Measurements from ENCODE around the gene OVOL1. TPM values are rescaled to one million over a fixed set of nuclear protein-coding genes. Genes with fewer than 3 reads are reported as not detected.
A peak's percentile ranks its signal among the peaks of the same experiment; 100 is the strongest.

OVOL1 gene
- total RNA-seq, 1 experiment from 2014 or later: not detected

GRCh38 chr11:65802841-65803240 is 16.0 kb downstream of the OVOL1 start:
- in situ Hi-C loops (cut with HindIII; ENCODE audit: low pct_unique_long_range_greater_than_20kb, low sequenced_read_pairs): no loop called here
- no peak for DNase-seq (ENCODE audit: low read depth, low spot score)

DNA sequence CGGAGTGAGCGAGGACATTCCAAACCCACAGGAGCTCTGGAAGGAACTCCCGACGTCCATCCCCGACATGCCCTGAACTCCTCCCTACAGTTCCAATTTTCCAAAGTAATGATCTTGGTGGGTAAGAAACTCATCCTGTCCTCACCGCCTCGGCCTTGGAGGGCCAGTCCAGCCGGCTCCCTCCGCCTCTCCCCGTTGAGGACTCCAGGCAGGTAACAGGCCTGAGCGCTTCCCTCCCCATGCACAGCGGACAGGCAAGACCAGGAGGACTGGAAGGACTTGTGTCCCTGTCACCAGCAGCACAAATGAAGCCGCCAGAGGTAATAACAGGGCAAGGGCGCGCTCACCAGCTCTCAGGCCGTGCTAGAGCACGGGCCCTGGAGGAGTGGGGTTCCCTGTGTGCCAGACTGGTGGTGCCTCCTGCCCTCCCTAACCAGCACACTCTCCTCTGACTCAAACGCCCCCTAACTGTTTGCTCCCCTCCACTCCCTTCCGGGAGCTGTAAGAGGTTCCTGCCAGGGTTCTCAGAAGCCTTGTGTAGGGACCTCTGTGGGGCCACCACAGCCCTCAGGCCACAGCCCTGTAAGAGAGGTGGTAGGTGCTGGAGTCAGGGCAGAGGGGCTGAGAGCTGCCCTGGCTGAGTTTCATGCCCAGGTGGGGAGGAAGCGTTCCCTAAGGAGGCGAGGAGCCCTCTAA is 17.1 kb downstream of the OVOL1 start:
- no peak for DNase-seq (ENCODE audit: low read depth, low spot score)
- in situ Hi-C loops (cut with HindIII; ENCODE audit: low pct_unique_long_range_greater_than_20kb, low sequenced_read_pairs): no loop called here

- in situ Hi-C loops (cut with HindIII; ENCODE audit: low pct_unique_long_range_greater_than_20kb, low sequenced_read_pairs): no loop called here
Measured at GRCh38 chr11:65806979-65807378, 20.1 kb downstream of the OVOL1 start.

DNA sequence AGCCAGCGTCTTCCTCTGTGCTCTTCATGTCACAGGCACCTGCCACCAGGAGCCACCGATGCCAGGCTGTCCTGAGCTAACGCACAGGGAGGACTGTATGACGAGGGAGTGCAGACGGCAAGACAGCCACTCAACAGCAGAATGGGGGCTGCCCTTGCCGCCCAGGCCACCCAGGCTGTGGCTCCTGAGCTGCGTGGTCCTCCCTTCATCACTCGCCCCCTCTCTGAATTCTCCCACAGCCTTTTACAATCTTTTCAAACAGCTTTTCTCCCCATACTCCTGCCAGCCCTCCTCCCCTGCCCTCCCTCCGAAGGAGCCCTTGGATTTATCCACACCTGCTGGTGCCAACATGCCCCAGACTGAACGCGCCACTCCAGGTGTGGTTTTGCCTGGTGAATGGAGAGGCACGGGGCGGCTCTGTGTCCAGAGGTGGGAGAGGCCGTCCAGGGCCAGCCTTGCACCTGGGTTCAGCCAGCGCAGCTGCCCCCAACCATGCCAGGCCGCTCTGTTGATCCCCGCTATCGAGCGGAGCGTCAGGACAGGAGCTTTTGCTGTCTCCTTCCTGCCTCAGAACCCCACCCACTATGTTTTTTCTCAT is 22.0 kb downstream of the OVOL1 start:
- in situ Hi-C loops (cut with HindIII; ENCODE audit: low pct_unique_long_range_greater_than_20kb, low sequenced_read_pairs): no loop called here
- no peak for DNase-seq (ENCODE audit: low read depth, low spot score)

More at GRCh38 chr11:65806979-65807378, 20.1 kb downstream of the OVOL1 start:
- DNase-seq (ENCODE audit: low read depth, low spot score): no peak

DNA sequence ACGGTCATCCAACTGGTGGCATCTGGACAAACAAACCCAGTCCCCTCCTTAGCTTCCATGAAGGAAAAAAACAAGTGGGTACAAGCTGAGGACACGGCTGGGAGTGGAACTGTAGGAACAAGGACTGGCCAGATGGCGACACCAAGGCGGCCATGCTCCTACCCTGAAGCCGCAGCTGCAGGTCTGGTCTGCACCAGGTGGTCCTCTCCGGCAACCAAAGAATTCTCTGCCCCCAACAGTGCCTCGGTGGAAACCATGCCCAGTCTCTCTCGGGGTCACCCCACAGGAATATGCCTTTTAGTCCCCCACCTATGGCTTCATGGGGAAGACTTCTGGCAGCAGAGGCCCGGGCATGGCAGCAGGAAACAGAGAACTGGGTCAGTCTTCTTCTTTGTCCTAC is 22.6 kb downstream of the OVOL1 start:
- DNase-seq (ENCODE audit: low read depth, low spot score): no peak
- in situ Hi-C loops (cut with HindIII; ENCODE audit: low pct_unique_long_range_greater_than_20kb, low sequenced_read_pairs): no loop called here

DNA sequence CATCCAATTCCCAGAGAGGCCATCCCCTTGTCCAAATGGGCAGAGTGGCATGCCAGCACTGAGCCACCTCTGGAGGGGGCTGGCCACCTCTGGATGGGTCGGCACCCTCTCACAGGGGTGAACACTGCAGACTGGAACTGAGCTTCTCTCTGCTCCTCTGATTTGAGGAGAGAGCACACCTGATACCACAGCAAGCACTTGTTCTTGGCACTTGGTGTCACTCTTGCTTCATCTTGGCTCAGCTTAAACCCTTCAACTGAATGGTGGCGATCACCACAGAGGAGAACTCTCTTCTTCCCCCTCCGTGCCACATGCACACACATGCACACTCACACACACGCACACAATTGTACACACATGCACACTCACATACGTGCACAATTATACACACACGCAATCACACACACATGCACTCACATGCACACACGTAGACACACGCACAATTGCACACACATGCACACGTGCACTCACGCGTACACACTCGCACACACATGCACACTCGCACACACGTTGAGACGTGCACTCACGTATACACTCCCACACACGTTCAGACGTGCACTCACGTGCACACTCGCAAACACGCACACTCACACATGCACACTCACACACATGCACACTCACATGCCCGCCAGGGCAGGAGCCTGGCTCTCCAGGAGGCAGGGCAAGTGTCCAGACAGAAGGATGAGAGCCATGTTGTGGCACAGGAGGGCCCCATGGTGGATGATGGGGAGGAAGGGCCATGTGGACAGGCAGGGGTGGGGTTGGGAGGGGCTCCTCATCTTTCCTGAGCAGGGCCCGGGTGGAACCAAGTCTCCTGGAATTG is 23.4 kb downstream of the OVOL1 start:
- in situ Hi-C loops (cut with HindIII; ENCODE audit: low pct_unique_long_range_greater_than_20kb, low sequenced_read_pairs): no loop called here
- peak; percentile 35 for DNase-seq (ENCODE audit: low read depth, low spot score)

- in situ Hi-C loops (cut with HindIII; ENCODE audit: low pct_unique_long_range_greater_than_20kb, low sequenced_read_pairs): no loop called here
- no peak for DNase-seq (ENCODE audit: low read depth, low spot score)
Measured at GRCh38 chr11:65811764-65812475, 25.1 kb downstream of the OVOL1 start.

GRCh38 chr11:65814131-65814985 is 27.5 kb downstream of the OVOL1 start:
- in situ Hi-C loops (cut with HindIII; ENCODE audit: low pct_unique_long_range_greater_than_20kb, low sequenced_read_pairs): no loop called here
- peak; percentile 85 for DNase-seq (ENCODE audit: low read depth, low spot score)

- DNase-seq (ENCODE audit: low read depth, low spot score): peak; percentile 11
- in situ Hi-C loops (cut with HindIII; ENCODE audit: low pct_unique_long_range_greater_than_20kb, low sequenced_read_pairs): no loop called here
Measured at GRCh38 chr11:65814986-65815565, 28.2 kb downstream of the OVOL1 start.

GRCh38 chr11:65816696-65817095 is 29.8 kb downstream of the OVOL1 start:
- in situ Hi-C loops (cut with HindIII; ENCODE audit: low pct_unique_long_range_greater_than_20kb, low sequenced_read_pairs): no loop called here
- no peak for DNase-seq (ENCODE audit: low read depth, low spot score)

GRCh38 chr11:65817312-65817834 is 30.5 kb downstream of the OVOL1 start:
- peak; percentile 7 for DNase-seq (ENCODE audit: low read depth, low spot score)
- in situ Hi-C loops (cut with HindIII; ENCODE audit: low pct_unique_long_range_greater_than_20kb, low sequenced_read_pairs): no loop called here

GRCh38 chr11:65817835-65818680 is 31.2 kb downstream of the OVOL1 start:
- in situ Hi-C loops (cut with HindIII; ENCODE audit: low pct_unique_long_range_greater_than_20kb, low sequenced_read_pairs): no loop called here
- peak; percentile 89 for DNase-seq (ENCODE audit: low read depth, low spot score)

DNA sequence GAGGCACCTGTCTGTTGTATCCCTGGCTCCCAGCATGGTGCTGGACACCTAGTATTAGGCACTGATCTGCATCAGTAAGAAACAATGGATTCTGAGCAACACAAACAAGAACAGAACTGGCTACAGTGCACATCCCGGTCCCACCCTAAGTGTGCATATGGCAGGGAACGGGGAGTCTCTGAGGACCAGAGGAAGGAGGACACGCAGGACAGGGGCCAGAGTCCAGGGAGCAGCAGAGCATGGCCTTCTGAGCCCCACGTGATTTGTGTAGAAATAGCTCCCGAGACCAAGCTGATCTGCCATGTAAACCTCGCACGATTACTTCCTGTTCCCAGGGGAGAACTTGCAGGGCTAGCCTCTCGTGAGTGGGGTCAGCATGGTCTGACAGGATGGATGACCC is 34.2 kb downstream of the OVOL1 start:
- no peak for DNase-seq (ENCODE audit: low read depth, low spot score)
- in situ Hi-C loops (cut with HindIII; ENCODE audit: low pct_unique_long_range_greater_than_20kb, low sequenced_read_pairs): no loop called here

DNA sequence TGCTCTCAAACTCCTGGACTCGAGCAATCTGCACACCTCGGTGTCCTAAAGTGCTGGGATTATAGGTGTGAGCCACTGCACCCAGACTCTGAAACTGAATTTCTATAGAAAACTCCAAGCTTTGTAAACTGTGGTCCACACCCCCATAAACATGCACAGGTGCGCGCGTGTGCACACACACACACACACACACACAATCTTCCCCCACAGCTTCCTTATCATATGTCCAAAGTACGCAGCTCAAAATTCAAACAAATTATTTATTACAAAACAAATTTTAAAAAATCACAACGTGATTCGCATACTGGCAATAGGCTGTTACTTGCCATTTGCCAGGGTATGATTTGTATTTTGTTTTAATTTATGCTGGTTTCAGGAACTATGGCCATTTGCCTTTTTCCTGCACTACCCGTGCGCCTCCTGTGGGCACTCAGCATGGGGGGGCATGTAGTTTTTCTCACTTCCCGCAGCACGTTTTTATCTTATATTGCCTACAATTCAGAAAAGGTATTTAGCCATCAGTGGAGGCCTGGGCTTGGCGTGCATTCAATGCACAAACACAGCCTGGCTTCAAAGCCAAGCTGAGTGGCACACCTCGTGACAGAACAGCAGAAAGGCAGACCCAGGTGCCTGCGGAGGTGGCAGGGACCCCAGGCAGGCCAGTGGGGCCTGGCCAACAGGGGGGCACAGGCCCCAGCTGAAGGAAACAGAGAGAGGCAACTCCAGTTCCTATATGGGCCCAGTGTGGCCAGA is 36.1 kb downstream of the OVOL1 start:
- in situ Hi-C loops (cut with HindIII; ENCODE audit: low pct_unique_long_range_greater_than_20kb, low sequenced_read_pairs): no loop called here
- no peak for DNase-seq (ENCODE audit: low read depth, low spot score)

DNA sequence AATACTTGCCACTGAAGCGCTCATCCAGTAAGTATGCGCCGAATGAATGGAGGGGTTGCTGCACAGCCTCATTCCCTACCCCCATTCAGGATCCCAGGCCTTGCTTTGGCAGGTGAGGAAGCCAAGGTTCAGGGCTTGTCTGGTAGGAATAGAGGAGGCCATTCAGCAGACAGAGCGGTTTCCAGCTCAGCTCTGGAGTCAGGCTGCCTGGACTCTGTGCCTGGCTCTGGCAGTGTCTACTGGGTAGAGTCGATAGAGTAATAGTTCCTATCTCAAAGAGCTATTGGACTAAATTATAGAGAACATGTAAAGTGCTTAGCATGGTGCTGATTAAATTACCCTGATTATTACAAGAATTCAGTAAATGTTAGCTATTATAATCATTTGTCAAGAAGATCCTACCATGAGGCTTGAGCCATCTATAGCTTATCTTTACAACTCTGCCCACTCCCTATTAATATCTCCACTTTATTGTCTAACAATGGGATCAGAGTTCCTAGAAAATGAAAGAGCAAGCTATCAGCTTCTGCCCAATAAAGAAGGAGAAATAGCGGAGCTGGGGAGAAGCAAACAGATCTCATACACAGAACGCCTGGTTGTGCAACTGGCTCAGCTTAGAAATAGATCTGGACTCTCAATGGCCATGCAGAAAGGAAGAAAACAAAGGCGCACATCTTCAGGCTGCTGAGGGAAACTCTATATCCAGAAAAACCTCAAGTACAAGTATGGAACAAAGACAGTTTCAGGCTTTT is 40.3 kb downstream of the OVOL1 start:
- peak; percentile 31 for DNase-seq (ENCODE audit: low read depth, low spot score)
- in situ Hi-C loops (cut with HindIII; ENCODE audit: low pct_unique_long_range_greater_than_20kb, low sequenced_read_pairs): no loop called here
